H1 (cell line): ENCODE results near the gene RPL12. TPM values are rescaled to one million over a fixed set of nuclear protein-coding genes. Genes with fewer than 3 reads are reported as not detected.

ENCODE experiments used
- BCL11A ChIP-seq, 2 experiments: IDR thresholded peaks; one replicate each; pipeline ENCODE4 v1.6.1; 2011; ENCODE audit warnings: low read depth in 2 of 2, low read length in 2 of 2, mild to moderate bottlenecking in 2 of 2
- CTCF ChIP-seq, 3 experiments: IDR thresholded peaks; 1 replicate in 2 of 3; 2 replicates in 1 of 3; pipeline versions ENCODE4 v1.5.1 to v1.6.1; 2011; ENCODE audit warnings: low read length in 3 of 3, mild to moderate bottlenecking in 3 of 3, inconsistent platforms in 2 of 3, low read depth in 1 of 3, moderate library complexity in 1 of 3; ENCODE audit not compliant: insufficient read depth in 1 of 3; ENCODE audit errors: control extremely low read depth in 1 of 3
- KDM4A ChIP-seq: IDR thresholded peaks from one replicate; pipeline ENCODE4 v1.7.1; 2012; ENCODE audit warnings: low read depth, mild to moderate bottlenecking, moderate library complexity, low read length, inconsistent platforms; ENCODE audit not compliant: severe bottlenecking
- POLR2AphosphoS5 ChIP-seq: IDR thresholded peaks from 2 replicates; pipeline ENCODE4 v1.6.1; 2011; ENCODE audit warnings: low read depth, low read length
- RNF2 ChIP-seq: fragments of 200-900, 300-1000 bp; sonication (generic); IDR thresholded peaks from 2 replicates; pipeline ENCODE4 v1.7.1; 2016; ENCODE audit warnings: borderline replicate concordance, low read depth, mild to moderate bottlenecking, antibody characterized with exemption, low read length; ENCODE audit not compliant: poor library complexity, severe bottlenecking; ENCODE audit errors: missing control alignments
- TBP ChIP-seq: IDR thresholded peaks from 2 replicates; pipeline ENCODE4 v1.6.1; 2011; ENCODE audit warnings: low read depth, low read length, improper control_type of control experiment
- polyA plus RNA-seq, 7 experiments: library from polyadenylated mRNA; depleted of rRNA in 3 of 7; stranded (reverse) in 5 of 7; unstranded in 2 of 7; fragments of >200 nt in 5 of 7; fragments of 200-250 nt in 2 of 7; gene quantifications; 1 replicate in 5 of 7; 2 replicates in 1 of 7; 4 replicates in 1 of 7; pipeline versions ENCODE4 v1.2.1 to v1.2.3, GENCODE V29; 2011 to 2013; ENCODE audit warnings: missing spikeins in 2 of 7, mixed read lengths in 2 of 7
- total RNA-seq: library from RNA; stranded (reverse); fragmentation: NEBNext Ultra II Directional; extraction: Animal tissue kit (Norgen Biotek cat#: 25700); gene quantifications from 2 replicates; pipeline ENCODE4 v1.2.1, GENCODE V29; 2021

Gene RPL12
- total and polyA plus RNA-seq, 2 of the 8 experiments (the other 6 are each of a cell fraction or from before 2014, with no cell fraction given): 1,993 to 4,892 TPM

GRCh38 chr9:127417131-127418036 lies 33.8 kb downstream of the RPL12 start (continued):
- TF ChIP-seq BCL11A (IDR thresholded peaks at IDR 0.05; ENCODE audit: low read depth in 2 of 2, low read length in 2 of 2) (no peak), RNF2 (no peak), KDM4A (no peak), POLR2AphosphoS5 (no peak), CTCF (IDR thresholded peaks at IDR 0.05; ENCODE audit: control extremely low read depth in 1 of 3, insufficient read depth in 1 of 3, low read depth in 1 of 3, low read length in 3 of 3) (no peak), TBP (no peak)
